Measurements from ENCODE around the gene CCDC93. TPM values are rescaled to one million over a fixed set of nuclear protein-coding genes. Genes with fewer than 3 reads are reported as not detected.

The CCDC93 gene
- total RNA-seq, 4 donors from 2014 or later = 17.3 to 30.3 (median 23.6) TPM

- no peak overlapping the region for H3K4me3 ChIP-seq
- peaks cover 0 to 9% (median 0%) of the 10 kb centered on the region in 4 donors for H3K4me1 ChIP-seq
- H3K36me3 ChIP-seq = no peaks in the 10 kb centered on the region
- H3K27ac ChIP-seq = no peak overlapping the region
- no peaks in the 10 kb centered on the region for H3K9me3 ChIP-seq
- peaks cover 0 to 47% of the 10 kb centered on the region in 2 donors for H3K27me3 ChIP-seq
- WGBS, 2 donors = 29 to 45% methylated on average over 3 of the region's 3 CpGs
- DNase-seq (ENCODE audit: low spot score in 2 of 2) = no peak
- no peak for TF ChIP-seq CTCF (IDR thresholded peaks at IDR 0.05)
- TF ChIP-seq EP300 (IDR thresholded peaks at IDR 0.05) = no peak
- no peak for TF ChIP-seq POLR2A (IDR thresholded peaks at IDR 0.05)
Observed at GRCh38 chr2:118050386-118050785, 36.5 kb upstream of the CCDC93 start.

- no peak for TF ChIP-seq CTCF (IDR thresholded peaks at IDR 0.05)
- TF ChIP-seq POLR2A (IDR thresholded peaks at IDR 0.05) = no peak
- no peak for TF ChIP-seq EP300 (IDR thresholded peaks at IDR 0.05)
- H3K4me3 ChIP-seq = no peak overlapping the region
- peaks cover 0 to 47% of the 10 kb centered on the region in 2 donors for H3K27me3 ChIP-seq
- no peak for DNase-seq (ENCODE audit: low spot score in 2 of 2)
- H3K4me1 ChIP-seq = peaks cover 0 to 9% (median 0%) of the 10 kb centered on the region in 4 donors
- H3K36me3 ChIP-seq = no peaks in the 10 kb centered on the region
- no peaks in the 10 kb centered on the region for H3K9me3 ChIP-seq
- H3K27ac ChIP-seq = no peak overlapping the region
Observed at GRCh38 chr2:118049816-118050140, 35.9 kb upstream of the CCDC93 start.

- no peak for DNase-seq (ENCODE audit: low spot score in 2 of 2)
- H3K27ac ChIP-seq = no peak overlapping the region
- H3K4me1 ChIP-seq = peaks cover 0 to 9% (median 0%) of the 10 kb centered on the region in 4 donors
- H3K4me3 ChIP-seq = no peak overlapping the region
- TF ChIP-seq CTCF (IDR thresholded peaks at IDR 0.05) = no peak
- TF ChIP-seq EP300 (IDR thresholded peaks at IDR 0.05) = no peak
- no peak for TF ChIP-seq POLR2A (IDR thresholded peaks at IDR 0.05)
- peaks cover 0 to 47% of the 10 kb centered on the region in 2 donors for H3K27me3 ChIP-seq
- H3K9me3 ChIP-seq = no peaks in the 10 kb centered on the region
- no peaks in the 10 kb centered on the region for H3K36me3 ChIP-seq
- WGBS, 2 donors = 74 to 77% methylated on average over 3 of the region's 3 CpGs
Observed at GRCh38 chr2:118049140-118049815, 35.4 kb upstream of the CCDC93 start.

- H3K27me3 ChIP-seq = peaks cover 0 to 45% of the 10 kb centered on the region in 2 donors
- TF ChIP-seq POLR2A (IDR thresholded peaks at IDR 0.05) = no peak
- no peak for TF ChIP-seq CTCF (IDR thresholded peaks at IDR 0.05)
- no peak for TF ChIP-seq EP300 (IDR thresholded peaks at IDR 0.05)
- no peak overlapping the region for H3K27ac ChIP-seq
- peaks cover 0 to 9% (median 0%) of the 10 kb centered on the region in 4 donors for H3K4me1 ChIP-seq
- no peaks in the 10 kb centered on the region for H3K36me3 ChIP-seq
- 80 to 85% methylated on average over 3 of the region's 3 CpGs for WGBS, 2 donors
- no peak overlapping the region for H3K4me3 ChIP-seq
- no peak for DNase-seq (ENCODE audit: low spot score in 2 of 2)
- no peaks in the 10 kb centered on the region for H3K9me3 ChIP-seq
Observed at GRCh38 chr2:118048401-118048800, 34.5 kb upstream of the CCDC93 start.

- no peak for DNase-seq (ENCODE audit: low spot score in 2 of 2)
- TF ChIP-seq CTCF (IDR thresholded peaks at IDR 0.05) = no peak
- no peak for TF ChIP-seq EP300 (IDR thresholded peaks at IDR 0.05)
- TF ChIP-seq POLR2A (IDR thresholded peaks at IDR 0.05) = no peak
- Histone ChIP-seq H3K27ac (no peak overlapping the region), H3K9me3 (no peaks in the 10 kb centered on the region), H3K4me1 (peaks cover 0 to 9% (median 0%) of the 10 kb centered on the region in 4 donors), H3K4me3 (no peak overlapping the region), H3K36me3 (no peaks in the 10 kb centered on the region), H3K27me3 (peaks cover 0 to 45% of the 10 kb centered on the region in 2 donors)
- WGBS, 2 donors = 50 to 67% methylated on average over 3 of the region's 3 CpGs
Observed at GRCh38 chr2:118047380-118047826, 33.5 kb upstream of the CCDC93 start.
